ENCODE measurements around the gene ENOPH1.

DNA sequence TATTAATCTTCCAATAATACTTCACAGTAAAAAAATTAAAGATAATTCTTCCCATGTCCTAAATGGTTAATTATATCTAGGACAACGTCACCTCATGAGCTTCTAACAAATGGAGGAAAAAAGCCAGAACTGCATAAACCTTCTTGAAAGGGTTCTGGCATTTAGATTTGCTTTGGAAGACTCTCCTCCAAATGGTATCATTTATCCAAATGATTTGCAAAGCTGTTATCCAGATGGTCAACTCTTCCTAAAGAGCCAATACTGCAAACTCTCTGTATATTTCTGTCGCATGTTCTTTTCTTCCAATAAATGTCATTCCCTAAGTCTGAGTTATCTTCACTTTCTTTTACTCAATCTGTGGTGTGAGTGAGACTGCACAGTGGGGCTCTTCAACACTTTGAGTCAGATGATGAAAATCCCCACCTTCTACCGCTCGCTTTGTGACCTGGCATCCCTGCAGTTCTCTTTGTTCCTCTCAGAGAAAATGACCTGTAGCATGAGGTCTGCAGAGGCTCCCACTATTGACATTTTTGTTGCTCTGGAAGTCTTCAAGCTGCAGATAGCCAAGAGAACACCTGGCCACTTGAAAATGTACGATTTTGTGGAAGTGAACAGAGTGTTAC, 78.5 kb downstream of the ENOPH1 start:
- no peak for TF ChIP-seq CTCF (conservative IDR thresholded peaks at IDR 0.05; ENCODE audit: low read length)
- no peak for TF ChIP-seq EZH2phosphoT487 (IDR thresholded peaks at IDR 0.05; ENCODE audit: borderline replicate concordance)

Measured in Loucy (cell line).